Calu3 (cell line): Measurements from ENCODE around the gene UBE2G2. TPM values are rescaled to one million over a fixed set of nuclear protein-coding genes. Genes with fewer than 3 reads are reported as not detected.
A peak's percentile ranks its signal among the peaks of the same experiment; 100 is the strongest.

Experiments used
- BruUV-seq: library from RNA; stranded (reverse); fragments of 400-500 nt; replicated peaks from 2 replicates; lab custom pipeline; 2021; lab: Mats Ljungman, UMichigan
- CTCF ChIA-PET: fragments of 300-600 bp; sonication (Branson Sonifier 250); formaldehyde crosslinking; loops from one replicate; lab custom pipeline; 2022; ENCODE audit warnings: antibody characterized with exemption; lab: Charles Lee
- DNase-seq: peaks from one replicate; pipeline ENCODE4 v3.0.0; 2022
- H3K27ac Mint-ChIP-seq: one replicate; pipeline ENCODE4 v1.8.0; 2022; ENCODE audit warnings: mixed read lengths; ENCODE audit not compliant: unreplicated experiment
- H3K27me3 Mint-ChIP-seq: one replicate; pipeline ENCODE4 v1.8.0; 2022; ENCODE audit warnings: mixed read lengths; ENCODE audit not compliant: unreplicated experiment
- H3K36me3 Mint-ChIP-seq: one replicate; pipeline ENCODE4 v1.8.0; 2022; ENCODE audit warnings: mild to moderate bottlenecking, moderate library complexity, mixed read lengths; ENCODE audit not compliant: insufficient read depth, unreplicated experiment
- H3K4me1 Mint-ChIP-seq: one replicate; pipeline ENCODE4 v1.8.0; 2022; ENCODE audit warnings: mild to moderate bottlenecking, low read depth, mixed read lengths; ENCODE audit not compliant: unreplicated experiment
- H3K4me3 Mint-ChIP-seq: one replicate; pipeline ENCODE4 v1.8.0; 2022; ENCODE audit warnings: mild to moderate bottlenecking, low read depth, moderate library complexity, mixed read lengths; ENCODE audit not compliant: unreplicated experiment
- H3K9me3 Mint-ChIP-seq: one replicate; pipeline ENCODE4 v1.8.0; 2022; ENCODE audit warnings: low read depth, mixed read lengths; ENCODE audit not compliant: unreplicated experiment
- CTCF ChIP-seq: fragments of 200-600 bp; IDR thresholded peaks from one replicate; pipeline ENCODE4 v1.8.0; 2022; ENCODE audit warnings: antibody characterized with exemption; ENCODE audit not compliant: unreplicated experiment
- intact Hi-C: fragments of 100-400 bp; cut with micrococcal nuclease; formaldehyde crosslinking; loops from one replicate; pipeline ENCODE4 v1.10.0; 2022; ENCODE audit not compliant: unreplicated experiment
- total RNA-seq: library from RNA; stranded (reverse); gene quantifications from 2 replicates; pipeline ENCODE4 v1.2.3, GENCODE V29; 2022

The UBE2G2 gene
- total RNA-seq, 1 experiment from 2014 or later, result 61.7 TPM

GRCh38 chr21:44783020-44783696 is 18.5 kb downstream of the UBE2G2 start:
- intact Hi-C loops, result no loop called here
- BruUV-seq, result no TSS peak
- Mint-ChIP-seq H3K9me3 (no peaks in the 10 kb centered on the region), H3K4me1 (peaks cover 22% of the 10 kb centered on the region), H3K27ac (no peak overlapping the region), H3K36me3 (peaks cover 15% of the 10 kb centered on the region), H3K27me3 (no peaks in the 10 kb centered on the region), H3K4me3 (no peak overlapping the region)
- CTCF ChIA-PET, result no interaction called here
- DNase-seq, result no peak
- no peak for TF ChIP-seq CTCF

GRCh38 chr21:44780767-44781459 is 20.7 kb downstream of the UBE2G2 start:
- no peak for DNase-seq
- CTCF ChIA-PET, result no interaction called here
- no peak overlapping the region for H3K27ac Mint-ChIP-seq
- no peaks in the 10 kb centered on the region for H3K27me3 Mint-ChIP-seq
- peaks cover 14% of the 10 kb centered on the region for H3K36me3 Mint-ChIP-seq
- H3K4me1 Mint-ChIP-seq, result peaks cover 19% of the 10 kb centered on the region
- intact Hi-C loops, result no loop called here
- H3K4me3 Mint-ChIP-seq, result no peak overlapping the region
- BruUV-seq, result no TSS peak
- no peak for TF ChIP-seq CTCF
- H3K9me3 Mint-ChIP-seq, result no peaks in the 10 kb centered on the region

- BruUV-seq, result no TSS peak
- Mint-ChIP-seq H3K4me3 (no peak overlapping the region), H3K27me3 (no peaks in the 10 kb centered on the region), H3K36me3 (peaks cover 14% of the 10 kb centered on the region), H3K4me1 (peaks cover 13% of the 10 kb centered on the region), H3K9me3 (no peaks in the 10 kb centered on the region), H3K27ac (no peak overlapping the region)
- CTCF ChIA-PET, result interaction anchor here (0.6 kb wide), 1 partner anchor 29 kb away, joined by 5 read pairs; no protein-coding TSS in a partner anchor
- TF ChIP-seq CTCF, result no peak
- no peak for DNase-seq
- intact Hi-C loops, result no loop called here
These were observed 21.5 kb downstream of the UBE2G2 start for GRCh38 chr21:44780137-44780502.

- peaks cover 14% of the 10 kb centered on the region for H3K36me3 Mint-ChIP-seq
- CTCF ChIA-PET, result interaction anchor here (0.6 to 1.5 kb wide), 5 partner anchors 13 to 477 kb away, joined by 3 to 5 read pairs (median 3); no protein-coding TSS in a partner anchor
- H3K9me3 Mint-ChIP-seq, result no peaks in the 10 kb centered on the region
- peak overlapping the region; percentile 88 for H3K27ac Mint-ChIP-seq
- H3K4me1 Mint-ChIP-seq, result peaks cover 13% of the 10 kb centered on the region
- intact Hi-C loops, result no loop called here
- H3K4me3 Mint-ChIP-seq, result no peak overlapping the region
- BruUV-seq, result no TSS peak
- TF ChIP-seq CTCF, result no peak
- no peak for DNase-seq
- no peaks in the 10 kb centered on the region for H3K27me3 Mint-ChIP-seq
These were observed 22.0 kb downstream of the UBE2G2 start for GRCh38 chr21:44779417-44780136.
